ENCODE results near the gene PHF20. TPM values are rescaled to one million over a fixed set of nuclear protein-coding genes. Genes with fewer than 3 reads are reported as not detected.
"Not testable (repeated sequence)": the region's sequence is repeated elsewhere in the genome, so short reads cannot be mapped to it uniquely, and the experiment has no call there.

PHF20 gene
- polyA plus RNA-seq, 1 donor, result 23.6 TPM

GRCh38 chr20:35899064-35899463 lies 127.2 kb downstream of the PHF20 start:
- DNase-seq, result no peak
- no peaks in the 10 kb centered on the region for H3K4me1 ChIP-seq (ENCODE audit: control insufficient read depth, insufficient read depth, low read length)
- WGBS (ENCODE audit: insufficient coverage, low lambda C conversion rate), result 90% methylated on average over 2 of the region's 3 CpGs
- no peaks in the 10 kb centered on the region for H3K27me3 ChIP-seq (ENCODE audit: control insufficient read depth, insufficient read depth, low read length)
- no peaks in the 10 kb centered on the region for H3K9me3 ChIP-seq (ENCODE audit: control insufficient read depth, low read depth, low read length)
- H3K27ac ChIP-seq (ENCODE audit: low read length), result no peak overlapping the region
- peaks cover 9% of the 10 kb centered on the region for H3K36me3 ChIP-seq (ENCODE audit: control insufficient read depth, insufficient read depth, low read length)
- no peak overlapping the region for H3K4me3 ChIP-seq (ENCODE audit: low read length)

- not testable (repeated sequence) for H3K9me3 ChIP-seq (ENCODE audit: control insufficient read depth, low read depth, low read length); DNase-seq; H3K27me3 ChIP-seq (ENCODE audit: control insufficient read depth, insufficient read depth, low read length); H3K27ac ChIP-seq (ENCODE audit: low read length); H3K4me1 ChIP-seq (ENCODE audit: control insufficient read depth, insufficient read depth, low read length); H3K4me3 ChIP-seq (ENCODE audit: low read length)
- no CpG with 5 or more reads among the region's 4 CpGs for WGBS (ENCODE audit: insufficient coverage, low lambda C conversion rate)
- H3K36me3 ChIP-seq (ENCODE audit: control insufficient read depth, insufficient read depth, low read length), result peaks cover 20% of the 10 kb centered on the region
Measured at GRCh38 chr20:35901230-35901629, 129.4 kb downstream of the PHF20 start.

DNA sequence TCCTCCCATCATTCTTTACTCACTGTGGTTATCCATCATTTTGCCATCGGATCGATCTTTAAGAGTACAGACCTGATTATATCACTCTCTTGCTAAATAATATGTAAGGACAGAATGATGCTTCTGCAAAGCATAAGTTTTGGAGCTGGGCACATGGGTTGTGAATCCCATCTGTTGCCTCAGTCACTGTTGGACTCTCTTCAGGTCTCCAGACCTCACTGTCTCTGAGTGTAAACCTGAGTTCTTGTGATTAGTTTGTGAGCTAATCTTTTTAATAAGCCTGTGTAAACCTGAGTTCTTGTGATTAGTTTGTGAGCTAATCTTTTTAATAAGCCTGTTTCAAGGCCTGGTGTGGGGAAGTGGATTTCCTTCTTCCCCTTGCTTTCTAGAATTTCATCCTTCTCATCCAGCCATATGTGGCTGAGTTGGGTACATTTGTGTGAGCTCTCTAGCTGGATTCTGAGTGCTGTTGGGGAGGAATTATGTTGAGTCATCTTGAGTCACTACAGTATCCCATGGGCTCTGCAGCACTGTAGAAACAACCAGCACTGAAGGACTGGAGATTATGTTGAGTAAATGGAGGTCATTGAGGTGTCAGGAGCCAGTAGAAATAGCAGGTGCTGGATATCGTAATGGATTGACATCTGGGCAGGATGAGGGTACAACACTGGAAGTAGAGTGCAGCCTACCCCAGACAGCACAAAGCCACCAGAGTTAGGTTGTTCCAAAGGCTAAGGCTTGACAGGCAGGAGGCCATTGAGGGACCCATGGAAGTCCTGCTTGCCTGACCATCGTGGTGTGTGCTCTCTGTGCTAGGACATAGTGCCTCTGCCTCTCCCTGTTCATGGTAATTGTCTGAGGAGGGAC lies 130.1 kb downstream of the PHF20 start:
- Histone ChIP-seq H3K27me3 (ENCODE audit: control insufficient read depth, insufficient read depth, low read length) (no peaks in the 10 kb centered on the region), H3K36me3 (ENCODE audit: control insufficient read depth, insufficient read depth, low read length) (peaks cover 25% of the 10 kb centered on the region), H3K4me1 (ENCODE audit: control insufficient read depth, insufficient read depth, low read length) (no peaks in the 10 kb centered on the region), H3K27ac (ENCODE audit: low read length) (peak overlapping the region; percentile 23), H3K4me3 (ENCODE audit: low read length) (no peak overlapping the region), H3K9me3 (ENCODE audit: control insufficient read depth, low read depth, low read length) (no peaks in the 10 kb centered on the region)
- 87% methylated on average over 3 of the region's 4 CpGs for WGBS (ENCODE audit: insufficient coverage, low lambda C conversion rate)
- no peak for DNase-seq

- Histone ChIP-seq H3K27ac (ENCODE audit: low read length) (no peak overlapping the region), H3K36me3 (ENCODE audit: control insufficient read depth, insufficient read depth, low read length) (peaks cover 30% of the 10 kb centered on the region), H3K9me3 (ENCODE audit: control insufficient read depth, low read depth, low read length) (no peaks in the 10 kb centered on the region), H3K4me3 (ENCODE audit: low read length) (no peak overlapping the region), H3K27me3 (ENCODE audit: control insufficient read depth, insufficient read depth, low read length) (no peaks in the 10 kb centered on the region), H3K4me1 (ENCODE audit: control insufficient read depth, insufficient read depth, low read length) (no peaks in the 10 kb centered on the region)
- DNase-seq, result peak; percentile 54 to 74
- WGBS (ENCODE audit: insufficient coverage, low lambda C conversion rate), result no CpG with 5 or more reads among the region's 3 CpGs
Measured at GRCh38 chr20:35902545-35902941, 130.7 kb downstream of the PHF20 start.

DNA sequence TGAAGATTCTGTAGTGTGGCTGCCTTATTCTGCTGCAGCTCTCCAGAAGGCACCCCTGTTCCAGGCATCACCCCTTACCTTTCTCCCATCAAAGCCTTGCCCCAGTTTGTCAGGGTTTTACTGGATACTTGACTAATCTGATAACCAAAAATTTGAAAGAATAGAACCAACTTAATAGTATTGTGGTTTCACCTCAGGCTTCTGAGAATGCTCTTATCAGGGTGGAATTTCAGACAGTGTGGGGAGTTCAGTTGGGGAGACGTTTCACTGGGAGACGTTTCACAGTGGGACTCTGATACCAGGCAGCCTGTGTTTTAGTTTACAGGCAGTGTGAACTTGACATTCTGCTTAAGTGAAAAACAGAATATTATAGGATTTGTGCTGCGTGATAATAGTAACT lies 132.0 kb downstream of the PHF20 start:
- no peaks in the 10 kb centered on the region for H3K9me3 ChIP-seq (ENCODE audit: control insufficient read depth, low read depth, low read length)
- H3K36me3 ChIP-seq (ENCODE audit: control insufficient read depth, insufficient read depth, low read length), result peaks cover 30% of the 10 kb centered on the region
- H3K4me1 ChIP-seq (ENCODE audit: control insufficient read depth, insufficient read depth, low read length), result no peaks in the 10 kb centered on the region
- H3K4me3 ChIP-seq (ENCODE audit: low read length), result no peak overlapping the region
- no peak for DNase-seq
- H3K27me3 ChIP-seq (ENCODE audit: control insufficient read depth, insufficient read depth, low read length), result no peaks in the 10 kb centered on the region
- no CpG with 5 or more reads among the region's 3 CpGs for WGBS (ENCODE audit: insufficient coverage, low lambda C conversion rate)
- H3K27ac ChIP-seq (ENCODE audit: low read length), result no peak overlapping the region

DNA sequence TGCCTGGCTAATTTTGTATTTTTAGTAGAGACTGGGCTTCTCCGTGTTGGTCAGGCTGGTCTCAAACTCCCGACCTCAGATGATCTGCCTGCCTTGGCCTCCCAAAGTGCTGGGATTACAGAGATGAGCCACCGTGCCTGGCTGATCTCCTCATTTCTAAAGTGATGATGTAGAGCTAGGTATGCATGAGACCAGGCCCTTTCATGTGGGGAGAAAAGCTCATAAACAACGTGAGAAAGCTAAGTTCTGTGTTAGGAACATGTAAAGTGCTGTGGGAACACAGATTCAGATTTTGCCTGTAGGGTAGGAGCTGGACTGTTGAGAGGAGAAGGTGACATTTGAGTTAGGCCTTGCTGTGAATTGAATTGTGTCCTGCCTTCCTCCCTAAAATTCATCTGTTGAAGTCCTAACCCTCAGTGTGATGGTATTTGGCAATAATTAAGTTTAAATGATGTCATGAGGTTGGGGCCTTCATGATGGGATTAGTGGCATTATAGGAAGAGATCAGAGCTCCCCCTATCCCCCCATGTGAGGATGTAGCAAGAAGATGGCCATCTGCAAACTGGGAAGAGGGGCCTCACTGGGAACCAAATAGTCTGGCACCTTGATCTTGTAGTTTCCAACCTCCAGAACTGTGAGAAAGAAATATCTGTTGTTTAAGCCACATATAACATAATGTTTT lies 133.3 kb downstream of the PHF20 start:
- Histone ChIP-seq H3K9me3 (ENCODE audit: control insufficient read depth, low read depth, low read length) (no peaks in the 10 kb centered on the region), H3K4me1 (ENCODE audit: control insufficient read depth, insufficient read depth, low read length) (no peaks in the 10 kb centered on the region), H3K27me3 (ENCODE audit: control insufficient read depth, insufficient read depth, low read length) (no peaks in the 10 kb centered on the region), H3K36me3 (ENCODE audit: control insufficient read depth, insufficient read depth, low read length) (peaks cover 31% of the 10 kb centered on the region), H3K27ac (ENCODE audit: low read length) (no peak overlapping the region), H3K4me3 (ENCODE audit: low read length) (no peak overlapping the region)
- DNase-seq, result no peak
- no CpG with 5 or more reads among the region's 4 CpGs for WGBS (ENCODE audit: insufficient coverage, low lambda C conversion rate)

DNA sequence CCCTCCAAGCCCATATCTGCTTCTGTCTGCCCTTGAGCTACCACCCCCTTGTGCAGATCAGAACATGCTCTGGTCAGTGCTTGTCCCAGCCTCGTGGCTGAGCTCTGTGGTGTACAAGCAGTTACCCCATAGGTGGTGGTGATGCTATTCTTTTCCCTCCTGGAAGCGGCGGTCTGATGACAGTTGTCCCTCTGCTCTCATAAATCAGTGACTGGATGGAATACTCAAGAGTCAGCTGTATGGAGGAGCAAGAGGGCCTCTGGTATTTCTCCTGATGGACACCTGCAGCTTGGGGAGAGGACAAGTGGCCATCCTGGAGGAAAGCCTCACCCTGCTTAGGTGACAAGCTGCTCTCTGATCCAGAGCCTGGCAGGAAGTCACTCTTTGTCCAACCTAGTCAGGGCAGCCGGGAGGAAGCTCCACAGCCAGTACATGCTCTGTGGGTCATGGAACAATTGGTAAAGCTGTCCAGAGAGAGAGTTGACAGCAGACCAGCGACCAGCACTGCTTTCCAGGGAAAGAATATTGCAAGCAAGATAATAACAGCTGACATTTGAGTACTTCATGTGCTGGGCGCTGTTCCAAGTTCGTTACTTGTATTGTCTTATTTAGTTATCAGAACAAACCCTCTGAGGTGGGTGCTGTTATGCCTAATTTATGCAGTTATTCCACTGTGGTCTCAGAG lies 135.3 kb downstream of the PHF20 start:
- H3K27me3 ChIP-seq (ENCODE audit: control insufficient read depth, insufficient read depth, low read length), result no peaks in the 10 kb centered on the region
- H3K9me3 ChIP-seq (ENCODE audit: control insufficient read depth, low read depth, low read length), result no peaks in the 10 kb centered on the region
- H3K4me3 ChIP-seq (ENCODE audit: low read length), result no peak overlapping the region
- peaks cover 29% of the 10 kb centered on the region for H3K36me3 ChIP-seq (ENCODE audit: control insufficient read depth, insufficient read depth, low read length)
- DNase-seq, result no peak
- H3K4me1 ChIP-seq (ENCODE audit: control insufficient read depth, insufficient read depth, low read length), result no peaks in the 10 kb centered on the region
- no peak overlapping the region for H3K27ac ChIP-seq (ENCODE audit: low read length)
- no CpG with 5 or more reads among the region's 7 CpGs for WGBS (ENCODE audit: insufficient coverage, low lambda C conversion rate)

DNA sequence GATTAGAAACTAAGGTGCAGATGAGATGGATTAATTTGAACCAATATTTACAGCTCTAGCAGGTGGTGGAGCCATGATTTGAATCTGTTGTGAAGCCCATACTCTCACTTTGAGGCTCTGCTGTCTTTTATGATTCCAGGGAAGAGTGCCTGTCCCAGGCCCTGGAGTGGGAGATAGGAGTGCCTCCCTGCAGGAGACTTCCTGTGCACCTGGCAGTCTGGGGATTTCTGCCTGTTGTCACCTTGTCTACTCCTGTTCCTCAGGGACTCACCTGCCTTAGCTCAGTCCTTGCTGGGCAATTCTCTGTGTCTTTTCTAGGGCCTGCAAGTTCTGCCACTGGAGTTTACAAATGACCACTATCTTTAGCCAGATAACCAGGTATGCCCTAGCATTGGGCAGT lies 136.2 kb downstream of the PHF20 start:
- peaks cover 30% of the 10 kb centered on the region for H3K36me3 ChIP-seq (ENCODE audit: control insufficient read depth, insufficient read depth, low read length)
- H3K9me3 ChIP-seq (ENCODE audit: control insufficient read depth, low read depth, low read length), result no peaks in the 10 kb centered on the region
- no peaks in the 10 kb centered on the region for H3K27me3 ChIP-seq (ENCODE audit: control insufficient read depth, insufficient read depth, low read length)
- H3K4me3 ChIP-seq (ENCODE audit: low read length), result no peak overlapping the region
- no peak for DNase-seq
- no peak overlapping the region for H3K27ac ChIP-seq (ENCODE audit: low read length)
- H3K4me1 ChIP-seq (ENCODE audit: control insufficient read depth, insufficient read depth, low read length), result no peaks in the 10 kb centered on the region

DNA sequence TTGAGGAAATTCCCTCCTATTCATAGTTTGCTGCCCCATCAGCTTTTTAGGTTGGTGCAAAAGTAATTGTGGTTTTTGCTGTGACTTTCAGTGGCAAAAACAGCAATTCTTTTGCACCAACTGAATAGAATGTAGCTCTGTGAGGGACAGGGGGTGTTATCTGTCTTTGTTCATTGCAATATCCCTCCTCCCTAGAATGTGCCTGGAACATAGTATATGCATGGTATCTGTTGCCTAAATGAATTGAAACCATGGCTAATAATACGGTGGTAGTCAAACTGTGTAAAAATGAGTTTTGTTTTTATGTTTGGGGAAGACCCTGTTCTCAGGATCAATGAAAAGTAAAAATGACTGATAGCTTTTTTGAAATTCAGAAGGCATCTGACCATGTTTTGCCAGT lies 137.4 kb downstream of the PHF20 start:
- Histone ChIP-seq H3K27me3 (ENCODE audit: control insufficient read depth, insufficient read depth, low read length) (no peaks in the 10 kb centered on the region), H3K4me1 (ENCODE audit: control insufficient read depth, insufficient read depth, low read length) (no peaks in the 10 kb centered on the region), H3K9me3 (ENCODE audit: control insufficient read depth, low read depth, low read length) (no peaks in the 10 kb centered on the region), H3K36me3 (ENCODE audit: control insufficient read depth, insufficient read depth, low read length) (peaks cover 39% of the 10 kb centered on the region), H3K4me3 (ENCODE audit: low read length) (no peak overlapping the region), H3K27ac (ENCODE audit: low read length) (no peak overlapping the region)
- 100% methylated on average over 1 of the region's 1 CpG for WGBS (ENCODE audit: insufficient coverage, low lambda C conversion rate)
- DNase-seq, result no peak

DNA sequence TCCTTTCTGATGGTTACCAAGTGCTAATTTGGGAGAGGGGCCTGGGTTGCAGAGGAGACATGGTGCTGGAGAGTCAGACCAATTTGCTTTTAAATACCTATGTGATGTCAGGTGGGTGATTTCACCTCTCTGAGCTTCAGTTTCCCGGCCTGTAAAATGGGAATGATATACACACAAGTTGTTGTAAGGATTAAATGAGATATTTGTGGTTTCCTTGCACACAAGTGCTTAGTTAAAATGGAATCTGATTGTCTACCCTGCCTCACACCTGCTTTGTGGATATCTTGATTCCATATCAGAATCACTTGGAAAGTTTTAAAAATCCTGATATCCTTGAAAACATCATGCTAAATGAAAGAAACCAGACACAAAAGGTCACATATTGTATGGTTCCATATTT lies 138.0 kb downstream of the PHF20 start:
- H3K36me3 ChIP-seq (ENCODE audit: control insufficient read depth, insufficient read depth, low read length), result peaks cover 39% of the 10 kb centered on the region
- H3K27me3 ChIP-seq (ENCODE audit: control insufficient read depth, insufficient read depth, low read length), result no peaks in the 10 kb centered on the region
- no CpG with 5 or more reads among the region's 1 CpG for WGBS (ENCODE audit: insufficient coverage, low lambda C conversion rate)
- no peak for DNase-seq
- H3K4me1 ChIP-seq (ENCODE audit: control insufficient read depth, insufficient read depth, low read length), result no peaks in the 10 kb centered on the region
- no peaks in the 10 kb centered on the region for H3K9me3 ChIP-seq (ENCODE audit: control insufficient read depth, low read depth, low read length)
- H3K4me3 ChIP-seq (ENCODE audit: low read length), result no peak overlapping the region
- no peak overlapping the region for H3K27ac ChIP-seq (ENCODE audit: low read length)
